Hepatocyte (in vitro differentiated cells): Measurements from ENCODE around the gene HESX1. TPM values are rescaled to one million over a fixed set of nuclear protein-coding genes. Genes with fewer than 3 reads are reported as not detected.

Source experiments
- DNase-seq: peaks from one replicate; pipeline ENCODE4 v3.0.0-alpha.2; 2016; ENCODE audit warnings: low spot score
- H2AFZ ChIP-seq: fragments of 200-600 bp; sonication (generic); 2 replicates; pipeline ENCODE4 v1.6.0; 2016; ENCODE audit warnings: antibody characterized with exemption, mild to moderate bottlenecking
- H3K27ac ChIP-seq: fragments of 200-600 bp; sonication (generic); 2 replicates; pipeline ENCODE4 v1.5.1; 2016; ENCODE audit warnings: mild to moderate bottlenecking
- H3K27me3 ChIP-seq: fragments of 200-600 bp; sonication (generic); 2 replicates; pipeline ENCODE4 v1.6.1; 2016
- H3K36me3 ChIP-seq: fragments of 200-600 bp; sonication (generic); replicated peaks from 2 replicates; pipeline ENCODE4 v1.5.1; 2016; ENCODE audit warnings: low read depth; ENCODE audit not compliant: insufficient read depth
- H3K4me1 ChIP-seq: fragments of 200-600 bp; sonication (generic); 2 replicates; pipeline ENCODE4 v1.5.1; 2016; ENCODE audit warnings: mild to moderate bottlenecking, moderate library complexity; ENCODE audit not compliant: insufficient read depth
- H3K4me2 ChIP-seq: fragments of 200-600 bp; sonication (generic); 2 replicates; pipeline ENCODE4 v1.6.0; 2016
- H3K4me3 ChIP-seq: fragments of 200-600 bp; sonication (generic); 2 replicates; pipeline ENCODE4 v1.5.1; 2016; ENCODE audit warnings: mild to moderate bottlenecking
- H3K79me2 ChIP-seq: fragments of 200-600 bp; sonication (generic); 2 replicates; pipeline ENCODE4 v1.6.0; 2017; ENCODE audit warnings: mild to moderate bottlenecking
- H3K9me2 ChIP-seq: fragments of 200-600 bp; sonication (generic); replicated peaks from 2 replicates; pipeline ENCODE4 v1.6.0; 2017; ENCODE audit warnings: mild to moderate bottlenecking; ENCODE audit not compliant: insufficient read depth
- H3K9me3 ChIP-seq: fragments of 200-600 bp; sonication (generic); 2 replicates; pipeline ENCODE4 v1.5.1; 2016; ENCODE audit warnings: low read depth, mild to moderate bottlenecking
- H4K20me1 ChIP-seq: fragments of 200-600 bp; sonication (generic); 2 replicates; pipeline ENCODE4 v1.6.0; 2016; ENCODE audit warnings: mild to moderate bottlenecking; ENCODE audit not compliant: insufficient read depth, poor library complexity, severe bottlenecking
- CTCF ChIP-seq: fragments of 200-600 bp; sonication (generic); IDR thresholded peaks from 2 replicates; pipeline ENCODE4 v1.5.1; 2016; ENCODE audit warnings: antibody characterized with exemption, mild to moderate bottlenecking; ENCODE audit not compliant: poor library complexity
- EZH2 ChIP-seq: fragments of 200-600 bp; sonication (generic); IDR thresholded peaks from 2 replicates; pipeline ENCODE4 v1.6.1; 2016; ENCODE audit warnings: antibody characterized with exemption, mild to moderate bottlenecking, borderline replicate concordance
- EZH2phosphoT487 ChIP-seq: fragments of 200-600 bp; sonication (generic); IDR thresholded peaks from one replicate; pipeline ENCODE4 v1.6.1; 2018; ENCODE audit warnings: antibody characterized with exemption, mild to moderate bottlenecking, low read depth, moderate library complexity; ENCODE audit not compliant: unreplicated experiment, severe bottlenecking
- WGBS: methylation state at CpG from one replicate; pipeline ENCODE4 v1.1.6; 2016; ENCODE audit warnings: low lambda C conversion rate; ENCODE audit errors: missing lambda C conversion rate; 5-methylcytosine and 5-hydroxymethylcytosine counted together
- polyA plus RNA-seq: library from polyadenylated mRNA; unstranded; fragments of >200 nt; fragmentation: Nextera tagmentation; extraction: Ambion mirVana; gene quantifications from 2 replicates; pipeline ENCODE4 v1.2.1, GENCODE V29; 2016
- total RNA-seq: library from RNA; depleted of rRNA; stranded (reverse); fragments of >200 nt; gene quantifications from 2 replicates; pipeline ENCODE4 v1.2.3, GENCODE V29; 2014

Gene HESX1
- total and polyA plus RNA-seq, 2 experiments from 2014 or later = 0.85 to 1.3 TPM

- under 1% methylated on average over 51 of the region's 71 CpGs for WGBS
- no peaks in the 10 kb centered on the region for H3K36me3 ChIP-seq
- H3K27me3 ChIP-seq = no peaks in the 10 kb centered on the region
- H3K79me2 ChIP-seq = peaks cover 38% of the 10 kb centered on the region
- H3K4me3 ChIP-seq = peak within 1 kb of the TSS; percentile 94
- no peaks in the 10 kb centered on the region for H3K9me3 ChIP-seq
- peak within 1 kb of the TSS; percentile 94 for H3K27ac ChIP-seq
- TF ChIP-seq EZH2phosphoT487 (no peak), CTCF (no peak), EZH2 (no peak)
- H2AFZ ChIP-seq = peak within 1 kb of the TSS; percentile 92
- no peaks in the 10 kb centered on the region for H3K9me2 ChIP-seq
- no peaks in the 10 kb centered on the region for H3K4me1 ChIP-seq
- H3K4me2 ChIP-seq = peak within 1 kb of the TSS; percentile 80
- peaks cover 15% of the 10 kb centered on the region for H4K20me1 ChIP-seq
- peak; percentile 96 for DNase-seq
Observed at GRCh38 chr3:57227204-57227929, 27.6 kb upstream of the HESX1 start, which contains the start of gene APPL1. APPL1 (plus strand) TSS chr3:57227729; CDS start chr3:57227884, 155 bp downstream.

GRCh38 chr3:57226176-57226575 lies 26.4 kb upstream of the HESX1 start:
- H3K4me2 ChIP-seq = no peak overlapping the region
- TF ChIP-seq EZH2 = no peak

DNA sequence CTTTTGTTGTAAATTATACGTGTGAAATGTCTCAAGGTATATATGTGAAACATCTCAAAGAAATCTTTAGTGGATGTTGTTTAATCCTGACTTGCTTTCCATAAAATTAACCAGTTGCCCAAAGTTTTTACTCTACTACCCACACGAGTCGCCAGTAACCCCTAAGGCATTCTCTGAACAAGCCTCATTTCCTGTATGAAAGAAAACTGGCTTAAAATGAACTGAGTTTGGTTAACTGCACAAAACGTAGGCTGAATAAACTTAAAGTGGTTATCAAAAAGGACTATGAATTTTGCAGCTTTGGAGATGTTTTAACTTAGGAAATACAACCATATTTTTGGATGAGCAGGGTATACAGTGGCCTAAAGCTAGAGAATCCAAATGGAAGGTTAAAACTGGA lies 25.1 kb upstream of the HESX1 start:
- Histone ChIP-seq H3K9me3 (no peaks in the 10 kb centered on the region), H3K4me3 (no peak overlapping the region), H3K36me3 (no peaks in the 10 kb centered on the region), H2AFZ (no peak overlapping the region), H3K4me1 (no peaks in the 10 kb centered on the region), H4K20me1 (peaks cover 4% of the 10 kb centered on the region), H3K9me2 (no peaks in the 10 kb centered on the region), H3K27ac (no peak overlapping the region), H3K4me2 (no peak overlapping the region), H3K79me2 (peaks cover 13% of the 10 kb centered on the region), H3K27me3 (no peaks in the 10 kb centered on the region)
- no peak for TF ChIP-seq CTCF
- no peak for TF ChIP-seq EZH2phosphoT487
- TF ChIP-seq EZH2 = no peak
- DNase-seq = no peak
- 61% methylated on average over 4 of the region's 4 CpGs for WGBS

More at GRCh38 chr3:57226176-57226575, 26.4 kb upstream of the HESX1 start:
- Histone ChIP-seq H2AFZ (no peak overlapping the region), H3K36me3 (no peaks in the 10 kb centered on the region), H3K79me2 (peaks cover 27% of the 10 kb centered on the region), H3K27me3 (no peaks in the 10 kb centered on the region), H3K9me2 (no peaks in the 10 kb centered on the region), H4K20me1 (peaks cover 15% of the 10 kb centered on the region), H3K27ac (peak overlapping the region; percentile 17), H3K4me1 (no peaks in the 10 kb centered on the region), H3K4me3 (no peak overlapping the region), H3K9me3 (no peaks in the 10 kb centered on the region)
- WGBS = 64% methylated on average over 2 of the region's 2 CpGs
- DNase-seq = no peak

DNA sequence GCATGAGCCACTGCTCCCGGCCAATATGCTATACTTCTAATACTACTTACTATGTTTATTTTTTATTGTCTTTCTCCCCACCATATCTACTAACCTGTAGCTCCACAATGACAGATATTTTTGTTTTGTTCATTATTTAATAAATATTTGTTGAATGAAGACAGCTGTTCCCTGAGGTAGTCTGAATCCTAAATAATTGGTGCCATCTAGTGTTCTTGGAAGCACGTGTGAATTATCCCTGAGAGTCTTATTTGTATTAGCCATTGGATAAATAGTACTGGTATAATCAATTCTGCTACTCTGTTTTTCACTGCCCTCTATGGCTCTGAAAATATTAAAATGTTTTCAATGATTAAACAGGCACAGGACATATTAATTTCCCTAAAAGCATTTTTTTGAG lies 22.1 kb upstream of the HESX1 start:
- peak; percentile 16 for DNase-seq
- Histone ChIP-seq H4K20me1 (no peaks in the 10 kb centered on the region), H3K9me3 (no peaks in the 10 kb centered on the region), H3K4me3 (no peak overlapping the region), H3K36me3 (no peaks in the 10 kb centered on the region), H3K4me1 (no peaks in the 10 kb centered on the region), H3K79me2 (no peaks in the 10 kb centered on the region), H3K27ac (no peak overlapping the region), H3K4me2 (no peak overlapping the region), H2AFZ (no peak overlapping the region), H3K9me2 (no peaks in the 10 kb centered on the region), H3K27me3 (no peaks in the 10 kb centered on the region)
- TF ChIP-seq EZH2 = no peak
- TF ChIP-seq CTCF = peak; percentile 67
- TF ChIP-seq EZH2phosphoT487 = no peak
- WGBS = 47% methylated on average over 2 of the region's 2 CpGs
